Upper lobe of left lung (tissue), 4 donors: ENCODE data around the gene RGS7.

Source experiments
- POLR2A ChIP-seq, 4 donors: fragments of 450-650 bp; IDR thresholded peaks; one replicate each; pipeline ENCODE4 v1.5.1; 2016 to 2017; ENCODE audit warnings: antibody characterized with exemption in 4 of 4, mild to moderate bottlenecking in 2 of 4
- TF ChIP-seq, protein P1 (sequence below), 6 experiments: fragments of 450-650 bp in 4 of 6; fragments of 200-600 bp in 2 of 6; sonication (generic) in 2 of 6; IDR thresholded peaks; one replicate each; pipeline ENCODE4 v1.5.1; 2016 to 2019; ENCODE audit warnings: antibody characterized with exemption in 6 of 6

DNA sequence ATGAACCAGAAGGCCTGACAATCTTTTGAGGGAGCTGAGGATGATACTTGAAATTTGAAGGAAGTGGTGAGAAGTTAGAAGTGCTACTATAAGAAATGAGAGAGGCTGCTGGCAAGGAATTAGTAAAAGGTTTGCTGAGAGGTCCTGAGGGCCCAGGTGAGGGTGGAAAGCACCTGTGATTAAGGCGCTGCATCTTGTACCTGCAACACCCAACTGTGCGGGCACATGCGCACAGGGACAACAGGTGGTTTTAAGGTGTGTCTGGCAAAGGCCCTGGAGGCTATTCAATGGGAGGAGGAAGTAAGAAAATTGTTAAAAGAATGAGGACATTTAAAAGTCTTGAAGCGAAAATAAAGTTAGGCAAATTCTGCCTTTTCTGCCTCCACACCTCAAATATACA lies 349.3 kb downstream of the RGS7 start:
- TF ChIP-seq, protein P1, sequence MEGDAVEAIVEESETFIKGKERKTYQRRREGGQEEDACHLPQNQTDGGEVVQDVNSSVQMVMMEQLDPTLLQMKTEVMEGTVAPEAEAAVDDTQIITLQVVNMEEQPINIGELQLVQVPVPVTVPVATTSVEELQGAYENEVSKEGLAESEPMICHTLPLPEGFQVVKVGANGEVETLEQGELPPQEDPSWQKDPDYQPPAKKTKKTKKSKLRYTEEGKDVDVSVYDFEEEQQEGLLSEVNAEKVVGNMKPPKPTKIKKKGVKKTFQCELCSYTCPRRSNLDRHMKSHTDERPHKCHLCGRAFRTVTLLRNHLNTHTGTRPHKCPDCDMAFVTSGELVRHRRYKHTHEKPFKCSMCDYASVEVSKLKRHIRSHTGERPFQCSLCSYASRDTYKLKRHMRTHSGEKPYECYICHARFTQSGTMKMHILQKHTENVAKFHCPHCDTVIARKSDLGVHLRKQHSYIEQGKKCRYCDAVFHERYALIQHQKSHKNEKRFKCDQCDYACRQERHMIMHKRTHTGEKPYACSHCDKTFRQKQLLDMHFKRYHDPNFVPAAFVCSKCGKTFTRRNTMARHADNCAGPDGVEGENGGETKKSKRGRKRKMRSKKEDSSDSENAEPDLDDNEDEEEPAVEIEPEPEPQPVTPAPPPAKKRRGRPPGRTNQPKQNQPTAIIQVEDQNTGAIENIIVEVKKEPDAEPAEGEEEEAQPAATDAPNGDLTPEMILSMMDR (IDR thresholded peaks at IDR 0.05) = no peak
- no peak for TF ChIP-seq POLR2A (IDR thresholded peaks at IDR 0.05)
